Measurements from ENCODE around the gene CA10.

The CA10 gene

DNA sequence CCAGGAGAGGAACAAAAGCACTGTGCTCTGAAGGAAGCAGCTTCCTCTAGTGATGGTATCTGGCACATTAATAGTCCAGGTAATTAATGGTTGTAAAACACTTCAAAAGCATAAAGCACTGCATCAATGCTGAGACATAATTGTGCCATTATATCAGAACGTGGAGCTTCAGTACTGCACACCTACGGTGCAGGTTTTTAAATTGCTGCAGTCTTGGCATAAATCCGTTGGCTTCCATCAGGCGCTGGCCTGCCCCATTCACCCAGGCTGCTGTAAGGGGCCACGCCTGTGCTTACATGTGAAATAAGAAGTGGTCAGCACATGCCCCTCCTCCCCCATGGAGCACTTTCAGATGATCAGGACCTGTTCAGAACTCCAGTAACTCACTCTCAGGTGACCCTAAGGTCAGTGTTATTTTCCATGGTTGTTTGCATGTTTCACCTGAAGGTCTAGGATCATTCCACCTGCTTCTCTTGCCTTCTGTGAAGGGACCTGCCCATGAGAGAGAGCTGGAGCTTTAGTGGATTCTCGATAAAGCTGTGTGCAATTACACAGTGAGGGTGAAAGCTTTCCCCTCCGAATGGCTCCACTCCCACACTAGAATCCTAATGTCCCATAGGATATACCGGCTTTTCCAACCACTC is 345.3 kb downstream of the CA10 start:
- DNase-seq, result no peak

DNA sequence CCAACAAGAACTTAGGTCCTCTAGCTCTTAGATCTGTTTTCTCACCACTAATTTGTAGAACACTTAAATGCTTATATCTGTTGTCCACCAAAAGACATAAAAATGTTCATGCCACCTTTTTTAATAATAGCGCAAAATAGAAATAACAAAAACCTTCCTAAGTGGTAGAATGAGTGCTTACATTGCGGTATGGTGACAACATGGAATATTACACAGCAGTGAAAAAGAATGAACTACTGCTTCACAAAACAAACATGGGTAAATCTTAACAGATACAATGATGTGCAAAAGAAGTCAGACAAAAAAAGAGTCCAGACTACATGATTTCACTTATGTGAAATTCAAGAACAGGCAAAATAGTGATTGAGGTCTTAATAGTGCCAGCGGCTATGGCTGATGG is 351.1 kb downstream of the CA10 start:
- DNase-seq, result no peak

- no peak for DNase-seq
These were observed 352.7 kb downstream of the CA10 start for GRCh38 chr17:51805765-51806164.

GRCh38 chr17:51805185-51805584 is 353.3 kb downstream of the CA10 start:
- no peak for DNase-seq

DNA sequence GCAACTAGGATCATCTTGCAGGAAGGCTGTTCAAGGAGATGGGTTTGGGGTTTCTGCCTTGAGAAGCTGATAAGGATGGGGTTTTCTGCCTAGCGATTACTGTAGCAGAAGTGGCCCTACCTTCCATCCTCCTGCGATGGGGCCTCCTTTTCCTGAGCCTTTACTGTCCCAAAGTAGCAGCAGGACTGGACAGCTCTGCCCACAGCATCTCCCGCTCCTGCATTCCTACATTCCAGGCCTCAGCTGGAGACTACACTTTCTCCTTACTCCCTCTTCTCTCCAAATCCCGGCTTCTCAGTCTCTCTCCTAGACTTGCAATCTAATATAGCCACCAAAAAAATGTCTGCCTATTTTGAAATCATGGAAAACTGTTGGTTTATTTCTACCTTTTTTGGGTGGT is 355.4 kb downstream of the CA10 start:
- DNase-seq, result no peak

DNA sequence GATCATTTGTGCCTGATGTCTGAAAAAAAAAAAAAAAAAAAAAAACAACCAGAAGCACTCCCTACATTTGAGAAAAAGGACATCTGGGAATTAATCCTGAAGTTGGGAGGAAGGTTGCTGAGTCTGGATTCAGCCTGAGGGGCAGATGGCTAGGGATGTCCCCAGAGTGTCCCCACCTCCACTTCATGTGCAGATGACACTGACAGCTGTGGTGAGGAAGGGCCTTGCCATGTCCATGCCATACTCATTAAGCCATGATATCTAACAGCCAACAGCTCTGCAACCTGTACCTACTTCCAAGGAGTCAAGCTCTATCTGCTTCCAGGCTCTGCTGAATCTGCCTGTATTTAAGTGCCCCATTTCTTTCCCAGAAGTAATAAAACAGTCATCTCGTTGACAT is 356.0 kb downstream of the CA10 start:
- no peak for DNase-seq

- DNase-seq, result no peak
These were observed 356.9 kb downstream of the CA10 start for GRCh38 chr17:51801626-51802025.

DNA sequence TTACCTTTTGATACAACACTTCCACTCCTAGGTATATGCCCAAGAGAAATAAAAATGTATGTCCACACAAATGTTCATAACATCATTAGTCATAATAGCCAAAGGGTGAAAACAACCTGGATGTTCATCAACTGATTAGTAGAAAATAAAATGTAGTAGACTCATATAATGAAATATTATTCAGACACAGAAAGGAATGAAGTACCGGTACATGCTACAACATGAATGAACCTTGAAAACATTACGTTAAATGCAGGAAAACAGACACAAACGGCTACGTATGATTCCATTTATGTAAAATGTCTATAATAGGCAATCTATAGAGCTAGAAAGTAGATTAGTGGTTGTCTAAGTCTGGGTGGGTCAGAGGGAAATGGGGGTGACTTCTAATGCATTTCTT is 358.5 kb downstream of the CA10 start:
- no peak for DNase-seq

DNA sequence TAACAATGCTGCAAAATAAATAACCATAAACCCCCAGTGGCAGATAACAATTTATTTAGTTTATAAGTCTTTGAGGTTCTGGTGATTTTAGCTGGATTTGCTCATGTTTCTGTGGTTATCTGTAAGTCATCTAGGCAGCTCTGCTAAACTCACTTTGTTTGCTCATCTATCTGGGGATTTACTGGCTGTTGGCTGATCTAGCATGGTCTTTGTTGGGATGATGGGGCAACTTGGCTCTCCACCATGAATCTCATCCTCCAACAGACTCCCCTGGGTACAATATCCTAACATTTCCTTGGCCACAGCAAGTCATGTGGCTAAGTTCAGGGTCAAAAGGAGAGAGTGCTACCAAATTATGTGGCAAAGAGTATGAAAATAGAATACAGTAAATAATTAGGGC is 359.3 kb downstream of the CA10 start:
- no peak for DNase-seq

GRCh38 chr17:51797150-51797549 is 361.4 kb downstream of the CA10 start:
- DNase-seq, result no peak

- DNase-seq, result no peak
These were observed 362.5 kb downstream of the CA10 start for GRCh38 chr17:51796026-51796425.

- DNase-seq, result no peak
These were observed 363.1 kb downstream of the CA10 start for GRCh38 chr17:51795401-51795800.

- DNase-seq, result no peak
These were observed 364.0 kb downstream of the CA10 start for GRCh38 chr17:51794466-51794865.

DNA sequence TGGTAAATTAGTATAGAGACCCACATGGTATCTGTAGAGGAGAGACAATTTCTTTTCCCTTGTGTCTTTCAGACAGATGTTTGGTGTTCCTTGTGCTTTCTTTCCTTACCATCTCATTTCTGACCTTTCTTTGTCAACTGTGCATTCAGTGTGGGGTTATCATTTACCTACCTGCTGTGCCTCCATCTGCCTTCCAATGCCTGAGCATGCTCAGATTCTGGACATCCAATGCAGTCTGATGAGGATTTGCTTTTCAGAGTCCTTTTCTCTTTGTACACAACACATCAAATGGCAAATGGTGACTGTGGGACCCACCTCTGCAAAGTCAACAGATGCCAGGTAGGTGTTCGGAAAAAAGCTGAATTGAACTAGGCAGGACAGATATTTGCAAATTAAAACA is 364.8 kb downstream of the CA10 start:
- no peak for DNase-seq

DNA sequence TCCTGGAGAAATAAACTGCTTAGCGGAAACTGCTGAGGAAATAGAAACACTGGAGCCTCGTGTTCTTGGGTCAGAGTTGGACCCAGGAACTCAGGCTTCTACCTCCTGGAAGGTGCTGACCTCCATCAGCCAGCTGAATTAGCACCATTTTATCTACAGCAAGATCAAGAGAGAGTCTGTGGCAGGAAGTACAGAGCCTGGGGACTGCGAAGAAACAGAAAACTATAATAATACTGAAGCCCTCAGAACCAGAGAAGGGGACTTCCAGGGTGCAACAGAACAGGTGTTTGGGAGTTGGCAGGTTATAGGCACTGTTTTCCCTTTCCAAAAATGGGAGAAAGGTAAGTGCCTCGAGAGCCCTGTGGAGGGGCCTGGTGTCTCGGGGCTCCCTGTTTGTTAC is 379.7 kb downstream of the CA10 start:
- DNase-seq, result no peak

DNA sequence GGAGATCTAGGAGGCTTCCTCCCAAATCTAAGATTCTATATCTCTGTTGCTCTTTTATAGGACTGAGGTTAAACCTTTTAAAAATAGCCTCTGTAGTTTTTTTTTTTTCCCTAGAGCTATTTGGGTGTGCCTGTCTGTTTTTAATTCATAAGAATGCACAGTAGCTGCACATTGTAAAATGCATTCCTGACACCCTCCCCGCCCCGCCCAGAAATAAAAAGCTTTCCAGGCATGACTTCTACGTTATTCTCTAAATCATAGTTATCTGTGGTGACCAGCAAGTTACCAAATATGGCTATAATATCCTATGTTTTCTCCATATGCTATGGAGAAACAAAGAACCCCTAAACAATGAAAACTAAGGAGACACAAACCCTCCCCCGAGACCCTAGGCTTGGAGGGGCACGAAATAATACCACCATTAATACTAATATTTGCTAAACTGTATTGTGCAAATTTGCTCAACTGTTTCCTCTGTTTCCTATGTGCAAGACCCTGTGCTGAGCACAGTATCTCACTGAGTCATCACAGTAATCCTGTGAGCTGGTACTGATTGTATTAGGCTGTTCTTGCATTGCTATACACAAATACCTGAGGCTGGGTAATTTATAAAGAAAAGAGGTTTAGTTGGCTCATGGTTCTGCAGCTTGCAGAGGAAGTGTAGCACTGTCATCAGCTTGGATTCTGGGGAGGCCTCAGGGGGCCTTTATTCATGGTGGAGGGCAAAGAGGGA is 388.3 kb downstream of the CA10 start:
- DNase-seq, result no peak

- DNase-seq, result no peak
These were observed 389.3 kb downstream of the CA10 start for GRCh38 chr17:51769231-51769630.

DNA sequence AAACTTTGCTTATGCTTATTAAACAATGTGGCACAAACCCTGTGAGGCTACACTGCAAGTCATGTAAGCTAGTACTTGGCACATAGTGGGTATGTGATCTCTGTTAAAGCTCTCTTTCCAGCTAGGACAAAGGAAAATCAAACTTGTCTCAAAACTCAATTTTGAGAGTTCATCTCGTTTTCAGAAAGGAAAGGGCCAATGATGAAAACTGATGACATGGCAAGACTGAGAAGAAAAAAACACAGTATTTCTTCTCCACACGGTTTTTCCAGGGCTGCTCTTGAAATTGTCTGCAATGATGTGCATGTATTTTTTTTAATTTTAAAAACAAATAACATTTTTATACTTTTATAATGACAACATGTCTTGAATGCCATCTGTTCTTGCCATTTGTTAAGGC is 389.8 kb downstream of the CA10 start:
- no peak for DNase-seq

GRCh38 chr17:51767287-51767686 is 391.2 kb downstream of the CA10 start:
- no peak for DNase-seq

DNA sequence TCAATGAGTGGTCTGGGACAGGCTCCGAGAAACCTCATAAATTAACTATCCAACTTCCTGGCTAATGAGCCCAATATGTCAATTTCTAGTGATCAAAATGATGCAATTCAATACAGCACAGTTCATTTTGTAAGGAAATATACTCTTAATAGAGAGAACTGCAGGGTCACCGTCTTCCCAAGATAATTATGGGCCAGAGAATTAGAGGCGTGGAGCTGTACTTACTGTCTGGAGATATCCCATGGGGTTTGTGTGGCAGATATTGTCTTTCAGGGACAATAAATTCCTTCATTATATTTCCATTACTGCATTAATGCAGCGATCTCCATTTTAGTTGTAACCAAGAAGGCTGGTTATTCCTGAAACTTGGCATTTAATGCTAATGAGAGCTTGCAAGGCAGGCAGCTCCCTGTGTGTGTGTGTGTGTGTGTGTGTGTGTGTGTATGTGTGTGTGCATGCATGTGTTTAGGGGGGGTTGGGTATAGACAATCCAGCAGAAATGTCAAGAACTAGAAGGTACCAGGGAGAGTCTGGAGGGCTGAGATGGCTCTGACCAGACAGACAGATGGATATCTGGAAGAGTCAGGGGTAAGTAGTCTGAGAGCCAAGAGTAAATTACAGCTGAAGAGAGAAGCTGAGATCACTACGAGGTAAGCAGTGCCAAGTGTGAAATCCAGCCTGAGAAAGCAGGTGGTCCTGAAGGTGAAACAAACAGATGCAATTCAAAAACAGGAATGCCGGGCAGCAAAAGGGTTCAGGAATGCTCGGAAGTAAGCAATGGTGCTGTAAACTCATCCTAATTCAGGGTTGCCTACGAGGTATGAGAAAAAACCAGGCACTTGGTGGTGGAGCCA is 393.0 kb downstream of the CA10 start:
- no peak for DNase-seq

DNA sequence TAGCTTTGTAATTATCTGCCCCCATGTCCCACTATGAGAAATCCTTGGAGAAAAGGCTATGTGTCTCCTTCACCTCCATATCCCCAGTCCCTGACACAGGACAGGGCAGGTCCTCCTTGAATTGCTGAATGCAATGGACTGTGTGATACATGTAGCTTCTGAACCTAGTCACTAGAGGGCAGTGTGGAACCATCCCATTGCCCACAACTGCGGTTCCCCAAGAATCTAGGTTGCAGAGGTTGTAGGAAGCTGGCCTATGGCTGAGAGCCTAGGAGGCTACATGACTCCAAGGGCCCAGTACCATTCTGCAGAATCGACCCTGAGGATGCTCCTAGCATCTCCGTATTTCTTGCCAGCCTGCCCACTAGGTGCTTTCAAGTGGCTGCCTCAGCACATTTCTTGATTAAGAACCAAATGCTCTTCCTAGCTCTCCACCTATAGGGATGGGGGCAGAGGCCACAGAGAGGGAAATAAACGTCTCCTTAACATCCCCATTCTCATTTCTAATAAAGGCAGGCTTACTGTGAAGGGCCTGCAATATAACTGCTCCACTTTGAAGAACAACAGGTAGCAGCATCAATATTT is 394.0 kb downstream of the CA10 start:
- DNase-seq, result peak in 5 of 6 experiments; percentile 1 to 44 (median 4)

GRCh38 chr17:51763058-51763457 is 395.5 kb downstream of the CA10 start:
- no peak for DNase-seq

DNA sequence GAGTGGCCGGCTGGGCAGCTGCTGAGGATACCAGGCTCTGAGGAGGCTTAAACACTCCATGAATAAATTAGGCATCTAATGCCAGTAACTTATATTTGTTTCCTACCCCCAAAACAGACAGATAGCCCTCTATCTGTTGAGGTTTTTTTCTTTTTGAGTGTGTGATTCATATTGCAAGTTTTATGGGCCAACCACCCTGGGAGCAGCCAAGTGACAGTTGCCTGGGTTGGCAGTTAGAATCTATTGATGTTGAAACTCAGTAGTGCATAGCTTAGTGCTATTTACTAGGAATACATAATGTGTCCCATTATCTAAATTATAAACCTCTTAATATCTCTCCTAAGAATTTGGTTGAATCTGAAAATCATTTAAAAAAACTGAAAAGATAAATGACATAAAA is 397.4 kb downstream of the CA10 start:
- DNase-seq, result no peak

DNA sequence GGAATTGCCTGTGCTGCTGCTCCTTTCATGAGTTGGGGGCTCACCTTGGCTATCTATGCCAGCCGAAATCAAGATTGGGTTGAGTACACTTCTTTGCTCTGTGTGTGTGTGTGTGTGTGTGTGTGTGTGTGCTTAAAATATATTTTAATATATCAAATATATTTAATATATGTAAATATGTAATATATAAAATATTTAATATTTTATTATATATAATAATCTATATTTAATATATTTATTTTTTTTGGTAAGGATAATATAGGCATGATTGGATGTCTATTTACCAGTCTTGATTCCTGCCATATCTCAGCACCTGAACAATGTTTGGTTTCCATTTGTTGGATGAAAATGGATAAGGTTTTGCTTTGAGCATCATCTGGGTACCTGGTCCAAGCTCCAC is 399.3 kb downstream of the CA10 start:
- DNase-seq, result no peak

All from stimulated activated naive CD4-positive, alpha-beta T cell (primary cell).